ENCODE results near the gene NIPAL4. TPM values are rescaled to one million over a fixed set of nuclear protein-coding genes. Genes with fewer than 3 reads are reported as not detected.

The NIPAL4 gene
- total RNA-seq, 1 experiment from 2014 or later: not detected

DNA sequence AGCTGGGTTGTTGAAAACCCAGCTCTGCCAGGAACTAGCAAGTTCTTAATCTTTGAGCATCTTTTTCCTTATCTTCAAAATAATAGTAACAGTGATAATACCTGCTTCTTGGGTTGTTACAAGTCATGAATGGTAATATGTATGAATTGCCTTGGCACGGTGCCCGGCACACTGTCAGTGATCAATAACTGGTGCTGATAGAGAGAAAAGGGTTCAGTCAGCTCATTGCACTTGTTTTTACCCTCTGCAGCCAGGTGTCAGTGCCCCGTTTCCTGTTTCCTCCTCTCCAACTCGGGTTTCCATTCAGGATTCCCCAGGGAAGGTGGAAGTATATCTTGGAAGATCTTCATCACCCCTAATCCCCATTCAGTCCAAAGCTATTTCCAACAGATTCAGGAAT lies 15.8 kb upstream of the NIPAL4 start:
- peak; percentile 21 for DNase-seq
- Histone ChIP-seq H3K79me1 (ENCODE audit: insufficient read depth, low read depth, low read length, poor library complexity, severe bottlenecking) (no peaks in the 10 kb centered on the region), H4K20me1 (ENCODE audit: control insufficient read depth, insufficient read depth, insufficient read length) (no peaks in the 10 kb centered on the region), H2BK12ac (ENCODE audit: insufficient read length, low read depth, low read length) (no peak overlapping the region), H3K56ac (ENCODE audit: insufficient read length, low read depth, low read length) (no peak overlapping the region), H2BK15ac (ENCODE audit: low read depth, low read length) (no peak overlapping the region), H4K91ac (ENCODE audit: insufficient read length, low read depth, low read length) (no peak overlapping the region), H2BK5ac (ENCODE audit: insufficient read length, low read length) (no peak overlapping the region), H2BK120ac (ENCODE audit: low read depth, low read length, poor library complexity, severe bottlenecking) (no peak overlapping the region), H3K4me1 (ENCODE audit: insufficient read depth, low read length) (no peaks in the 10 kb centered on the region), H2AK5ac (ENCODE audit: insufficient read length, low read length) (no peak overlapping the region), H3K4me2 (ENCODE audit: insufficient read depth, insufficient read length, low read length) (no peak overlapping the region), H3K23me2 (ENCODE audit: insufficient read length, low read depth, low read length, poor library complexity, severe bottlenecking) (no peaks in the 10 kb centered on the region), H3K9me3 (ENCODE audit: control insufficient read depth, low read depth, low read length) (no peaks in the 10 kb centered on the region), H3K79me2 (ENCODE audit: insufficient read depth, low read length) (no peaks in the 10 kb centered on the region), H3K9ac (ENCODE audit: extremely low read depth, insufficient read length, low read length) (no peak overlapping the region), H3K14ac (ENCODE audit: insufficient read depth, low read length) (no peak overlapping the region), H4K8ac (replicated peaks; ENCODE audit: insufficient read length, low read depth, low read length) (no peak overlapping the region), H3T11ph (ENCODE audit: low read length) (no peak overlapping the region), H3K27me3 (ENCODE audit: insufficient read depth, low read length) (no peaks in the 10 kb centered on the region), H3K4ac (ENCODE audit: low read depth, low read length) (no peak overlapping the region), H2BK20ac (ENCODE audit: low read depth, low read length, poor library complexity, severe bottlenecking) (no peak overlapping the region), H2AFZ (ENCODE audit: low read length) (no peak overlapping the region), H3K27ac (ENCODE audit: insufficient read length, low read depth, low read length) (no peak overlapping the region), H3K23ac (ENCODE audit: insufficient read length, low read depth, low read length) (no peak overlapping the region), H4K5ac (ENCODE audit: insufficient read length, low read depth, low read length) (no peak overlapping the region), H3K18ac (ENCODE audit: insufficient read length, low read depth, low read length) (no peak overlapping the region)
- H3K4me1 Mint-ChIP-seq: peaks cover 3 to 8% of the 10 kb centered on the region in 2 experiments; a peak in 3 of 4 replicates
- H3K9me3 Mint-ChIP-seq: no peaks in the 10 kb centered on the region
- H3K27me3 Mint-ChIP-seq (ENCODE audit: low read depth): peaks cover 5% of the 10 kb centered on the region; the same call in 1 of the 2 replicates
- no CpG with 5 or more reads among the region's 4 CpGs for WGBS (ENCODE audit: extremely low coverage, insufficient read length, low lambda C conversion rate)
- no peak overlapping the region for H3K27ac Mint-ChIP-seq
- TF ChIP-seq, protein P1, sequence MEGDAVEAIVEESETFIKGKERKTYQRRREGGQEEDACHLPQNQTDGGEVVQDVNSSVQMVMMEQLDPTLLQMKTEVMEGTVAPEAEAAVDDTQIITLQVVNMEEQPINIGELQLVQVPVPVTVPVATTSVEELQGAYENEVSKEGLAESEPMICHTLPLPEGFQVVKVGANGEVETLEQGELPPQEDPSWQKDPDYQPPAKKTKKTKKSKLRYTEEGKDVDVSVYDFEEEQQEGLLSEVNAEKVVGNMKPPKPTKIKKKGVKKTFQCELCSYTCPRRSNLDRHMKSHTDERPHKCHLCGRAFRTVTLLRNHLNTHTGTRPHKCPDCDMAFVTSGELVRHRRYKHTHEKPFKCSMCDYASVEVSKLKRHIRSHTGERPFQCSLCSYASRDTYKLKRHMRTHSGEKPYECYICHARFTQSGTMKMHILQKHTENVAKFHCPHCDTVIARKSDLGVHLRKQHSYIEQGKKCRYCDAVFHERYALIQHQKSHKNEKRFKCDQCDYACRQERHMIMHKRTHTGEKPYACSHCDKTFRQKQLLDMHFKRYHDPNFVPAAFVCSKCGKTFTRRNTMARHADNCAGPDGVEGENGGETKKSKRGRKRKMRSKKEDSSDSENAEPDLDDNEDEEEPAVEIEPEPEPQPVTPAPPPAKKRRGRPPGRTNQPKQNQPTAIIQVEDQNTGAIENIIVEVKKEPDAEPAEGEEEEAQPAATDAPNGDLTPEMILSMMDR (conservative IDR thresholded peaks at IDR 0.05): no peak
- no peak overlapping the region for H3K4me3 Mint-ChIP-seq
- H3K36me3 Mint-ChIP-seq (ENCODE audit: insufficient read depth in 1 of 3, low read depth in 3 of 3): no peaks in the 10 kb centered on the region
